Calu3 (cell line): ENCODE data around the gene PPP1R2. TPM values are rescaled to one million over a fixed set of nuclear protein-coding genes. Genes with fewer than 3 reads are reported as not detected.

Experiments
- BruUV-seq: library from RNA; stranded (reverse); fragments of 400-500 nt; replicated peaks from 2 replicates; lab custom pipeline; 2021; lab: Mats Ljungman, UMichigan
- CTCF ChIA-PET: fragments of 300-600 bp; sonication (Branson Sonifier 250); formaldehyde crosslinking; loops from one replicate; lab custom pipeline; 2022; ENCODE audit warnings: antibody characterized with exemption; lab: Charles Lee
- DNase-seq: peaks from one replicate; pipeline ENCODE4 v3.0.0; 2022
- H3K27ac Mint-ChIP-seq: one replicate; pipeline ENCODE4 v1.8.0; 2022; ENCODE audit warnings: mixed read lengths; ENCODE audit not compliant: unreplicated experiment
- H3K27me3 Mint-ChIP-seq: one replicate; pipeline ENCODE4 v1.8.0; 2022; ENCODE audit warnings: mixed read lengths; ENCODE audit not compliant: unreplicated experiment
- H3K36me3 Mint-ChIP-seq: one replicate; pipeline ENCODE4 v1.8.0; 2022; ENCODE audit warnings: mild to moderate bottlenecking, moderate library complexity, mixed read lengths; ENCODE audit not compliant: insufficient read depth, unreplicated experiment
- H3K4me1 Mint-ChIP-seq: one replicate; pipeline ENCODE4 v1.8.0; 2022; ENCODE audit warnings: mild to moderate bottlenecking, low read depth, mixed read lengths; ENCODE audit not compliant: unreplicated experiment
- H3K4me3 Mint-ChIP-seq: one replicate; pipeline ENCODE4 v1.8.0; 2022; ENCODE audit warnings: mild to moderate bottlenecking, low read depth, moderate library complexity, mixed read lengths; ENCODE audit not compliant: unreplicated experiment
- H3K9me3 Mint-ChIP-seq: one replicate; pipeline ENCODE4 v1.8.0; 2022; ENCODE audit warnings: low read depth, mixed read lengths; ENCODE audit not compliant: unreplicated experiment
- intact Hi-C: fragments of 100-400 bp; cut with micrococcal nuclease; formaldehyde crosslinking; loops from one replicate; pipeline ENCODE4 v1.10.0; 2022; ENCODE audit not compliant: unreplicated experiment
- total RNA-seq: library from RNA; stranded (reverse); gene quantifications from 2 replicates; pipeline ENCODE4 v1.2.3, GENCODE V29; 2022
- TF ChIP-seq, protein P1 (sequence below): fragments of 200-600 bp; IDR thresholded peaks from one replicate; pipeline ENCODE4 v1.8.0; 2022; ENCODE audit warnings: antibody characterized with exemption; ENCODE audit not compliant: unreplicated experiment

PPP1R2 gene
- total RNA-seq, 1 experiment from 2014 or later = 60.6 TPM

DNA sequence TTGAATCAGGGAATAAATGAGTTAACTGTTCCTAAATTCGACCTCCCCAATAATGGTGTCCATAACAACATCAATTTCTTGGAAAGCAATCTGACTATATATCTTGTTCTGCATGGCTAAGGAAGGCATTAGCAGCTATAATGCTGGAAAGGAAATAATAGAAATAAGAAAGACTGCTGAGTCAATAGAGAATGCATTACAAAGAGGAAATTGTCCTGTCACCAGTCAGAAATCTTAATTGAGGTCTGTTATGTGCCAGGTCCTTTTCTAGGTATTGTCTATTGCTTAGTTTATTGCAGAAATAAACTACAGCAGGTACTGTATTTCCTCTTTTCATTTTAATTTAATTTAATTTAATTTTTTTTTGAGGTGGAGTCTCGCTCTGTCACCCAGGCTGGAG lies 5.9 kb upstream of the PPP1R2 start:
- TF ChIP-seq, protein P1, sequence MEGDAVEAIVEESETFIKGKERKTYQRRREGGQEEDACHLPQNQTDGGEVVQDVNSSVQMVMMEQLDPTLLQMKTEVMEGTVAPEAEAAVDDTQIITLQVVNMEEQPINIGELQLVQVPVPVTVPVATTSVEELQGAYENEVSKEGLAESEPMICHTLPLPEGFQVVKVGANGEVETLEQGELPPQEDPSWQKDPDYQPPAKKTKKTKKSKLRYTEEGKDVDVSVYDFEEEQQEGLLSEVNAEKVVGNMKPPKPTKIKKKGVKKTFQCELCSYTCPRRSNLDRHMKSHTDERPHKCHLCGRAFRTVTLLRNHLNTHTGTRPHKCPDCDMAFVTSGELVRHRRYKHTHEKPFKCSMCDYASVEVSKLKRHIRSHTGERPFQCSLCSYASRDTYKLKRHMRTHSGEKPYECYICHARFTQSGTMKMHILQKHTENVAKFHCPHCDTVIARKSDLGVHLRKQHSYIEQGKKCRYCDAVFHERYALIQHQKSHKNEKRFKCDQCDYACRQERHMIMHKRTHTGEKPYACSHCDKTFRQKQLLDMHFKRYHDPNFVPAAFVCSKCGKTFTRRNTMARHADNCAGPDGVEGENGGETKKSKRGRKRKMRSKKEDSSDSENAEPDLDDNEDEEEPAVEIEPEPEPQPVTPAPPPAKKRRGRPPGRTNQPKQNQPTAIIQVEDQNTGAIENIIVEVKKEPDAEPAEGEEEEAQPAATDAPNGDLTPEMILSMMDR = no peak
- BruUV-seq = no TSS peak
- no peak overlapping the region for H3K4me3 Mint-ChIP-seq
- H3K9me3 Mint-ChIP-seq = no peaks in the 10 kb centered on the region
- DNase-seq = no peak
- H3K27ac Mint-ChIP-seq = no peak overlapping the region
- peaks cover 5% of the 10 kb centered on the region for H3K36me3 Mint-ChIP-seq
- peaks cover 34% of the 10 kb centered on the region for H3K4me1 Mint-ChIP-seq
- intact Hi-C loops = no loop called here
- CTCF ChIA-PET = no interaction called here
- peaks cover 8% of the 10 kb centered on the region for H3K27me3 Mint-ChIP-seq

DNA sequence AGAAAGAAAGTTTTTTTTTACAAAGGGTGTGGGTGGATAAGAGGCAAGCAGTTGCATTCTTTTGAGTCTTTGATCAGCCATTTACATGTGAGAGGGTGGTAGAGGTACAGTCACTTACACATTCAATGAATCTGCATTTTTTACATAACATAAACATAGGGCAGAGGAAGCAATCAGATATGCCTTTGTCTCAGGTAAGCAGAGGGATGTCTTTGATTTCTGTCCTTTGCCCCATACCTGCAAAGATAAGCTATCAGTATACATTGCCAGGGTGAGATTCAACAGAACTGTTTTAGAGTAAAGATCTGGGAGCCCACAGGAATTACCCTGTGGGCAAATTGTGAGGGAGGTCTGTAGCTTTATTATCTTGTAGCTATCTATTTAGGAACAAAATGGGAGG lies 5.4 kb upstream of the PPP1R2 start:
- peaks cover 10% of the 10 kb centered on the region for H3K36me3 Mint-ChIP-seq
- DNase-seq = no peak
- TF ChIP-seq, protein P1 = no peak
- H3K27me3 Mint-ChIP-seq = peaks cover 10% of the 10 kb centered on the region
- peaks cover 34% of the 10 kb centered on the region for H3K4me1 Mint-ChIP-seq
- no peaks in the 10 kb centered on the region for H3K9me3 Mint-ChIP-seq
- intact Hi-C loops = no loop called here
- no peak overlapping the region for H3K4me3 Mint-ChIP-seq
- no TSS peak for BruUV-seq
- H3K27ac Mint-ChIP-seq = no peak overlapping the region
- CTCF ChIA-PET = no interaction called here

DNA sequence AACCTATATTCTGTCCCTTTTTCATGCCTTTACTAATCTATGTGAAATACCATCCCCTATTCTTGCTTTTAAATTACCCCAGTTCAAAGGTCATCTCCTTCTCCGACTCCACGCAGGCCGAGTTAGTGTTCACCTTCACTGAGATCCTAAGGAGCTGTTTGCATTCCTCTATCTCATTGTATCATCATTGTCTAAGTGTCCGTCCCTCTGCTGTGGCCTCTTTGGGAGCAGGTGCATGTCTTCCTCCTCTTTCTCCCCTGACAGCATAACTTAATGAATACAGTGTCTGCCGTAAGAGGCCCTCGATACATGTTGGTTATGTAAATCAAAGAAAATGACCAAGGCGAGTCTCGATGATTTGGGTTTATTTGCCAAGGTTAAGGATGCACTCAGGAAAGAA lies 4.9 kb upstream of the PPP1R2 start:
- H3K4me1 Mint-ChIP-seq = peaks cover 34% of the 10 kb centered on the region
- CTCF ChIA-PET = no interaction called here
- H3K27ac Mint-ChIP-seq = no peak overlapping the region
- no peak for DNase-seq
- intact Hi-C loops = no loop called here
- peaks cover 10% of the 10 kb centered on the region for H3K27me3 Mint-ChIP-seq
- H3K4me3 Mint-ChIP-seq = no peak overlapping the region
- BruUV-seq = no TSS peak
- TF ChIP-seq, protein P1 = no peak
- peaks cover 15% of the 10 kb centered on the region for H3K36me3 Mint-ChIP-seq
- H3K9me3 Mint-ChIP-seq = no peaks in the 10 kb centered on the region

DNA sequence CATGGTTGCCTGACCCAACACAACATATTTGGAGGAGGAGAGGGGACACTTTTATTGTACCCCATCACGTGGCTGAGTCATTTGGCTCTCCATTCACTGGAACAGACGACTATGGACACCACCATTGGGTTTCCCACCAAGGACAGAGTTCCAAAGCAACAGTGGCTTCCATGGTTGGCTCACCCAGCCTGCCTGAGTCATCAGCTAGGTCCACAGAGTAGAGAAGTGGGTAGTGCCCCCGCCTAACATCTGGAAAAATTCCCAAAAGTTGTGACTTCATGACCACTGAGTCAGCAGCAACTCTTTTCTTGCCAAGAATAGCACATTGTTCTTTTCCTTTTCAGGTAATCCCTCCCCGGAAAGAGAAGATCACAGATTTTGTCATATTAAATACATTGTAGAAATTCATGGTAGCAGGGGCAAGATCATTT lies 3.0 kb upstream of the PPP1R2 start:
- DNase-seq = peak; percentile 62
- Mint-ChIP-seq H3K27ac (no peak overlapping the region), H3K9me3 (no peaks in the 10 kb centered on the region), H3K27me3 (peaks cover 10% of the 10 kb centered on the region), H3K4me3 (no peak overlapping the region), H3K36me3 (peaks cover 32% of the 10 kb centered on the region), H3K4me1 (peaks cover 45% of the 10 kb centered on the region)
- TF ChIP-seq, protein P1 = no peak
- intact Hi-C loops = no loop called here
- BruUV-seq = no TSS peak
- CTCF ChIA-PET = interaction anchor here (1.0 kb wide), 1 partner anchor 274 kb away, joined by 3 read pairs; no protein-coding TSS in a partner anchor
